Measurements from ENCODE around the gene ADGB.

ADGB gene

DNA sequence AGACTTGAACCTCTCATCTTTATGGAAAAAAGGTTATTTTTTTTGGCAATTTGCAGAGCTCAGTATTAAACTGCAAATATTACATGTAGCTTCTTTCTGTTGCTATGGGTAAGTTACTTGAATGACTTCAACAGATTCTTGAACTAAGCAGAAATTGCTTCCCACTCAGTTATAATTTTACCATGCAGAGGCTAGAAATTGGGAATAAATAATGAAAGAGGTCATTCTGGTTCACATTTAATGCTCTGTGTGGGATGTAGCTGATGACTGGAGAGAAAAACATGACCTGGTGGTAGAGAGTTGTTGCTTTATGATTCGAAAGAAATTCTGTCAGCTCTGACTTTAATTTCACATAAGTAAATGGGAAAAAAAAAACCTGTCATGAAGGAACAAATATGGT, 16.8 kb upstream of the ADGB start:
- TF ChIP-seq, protein P1, sequence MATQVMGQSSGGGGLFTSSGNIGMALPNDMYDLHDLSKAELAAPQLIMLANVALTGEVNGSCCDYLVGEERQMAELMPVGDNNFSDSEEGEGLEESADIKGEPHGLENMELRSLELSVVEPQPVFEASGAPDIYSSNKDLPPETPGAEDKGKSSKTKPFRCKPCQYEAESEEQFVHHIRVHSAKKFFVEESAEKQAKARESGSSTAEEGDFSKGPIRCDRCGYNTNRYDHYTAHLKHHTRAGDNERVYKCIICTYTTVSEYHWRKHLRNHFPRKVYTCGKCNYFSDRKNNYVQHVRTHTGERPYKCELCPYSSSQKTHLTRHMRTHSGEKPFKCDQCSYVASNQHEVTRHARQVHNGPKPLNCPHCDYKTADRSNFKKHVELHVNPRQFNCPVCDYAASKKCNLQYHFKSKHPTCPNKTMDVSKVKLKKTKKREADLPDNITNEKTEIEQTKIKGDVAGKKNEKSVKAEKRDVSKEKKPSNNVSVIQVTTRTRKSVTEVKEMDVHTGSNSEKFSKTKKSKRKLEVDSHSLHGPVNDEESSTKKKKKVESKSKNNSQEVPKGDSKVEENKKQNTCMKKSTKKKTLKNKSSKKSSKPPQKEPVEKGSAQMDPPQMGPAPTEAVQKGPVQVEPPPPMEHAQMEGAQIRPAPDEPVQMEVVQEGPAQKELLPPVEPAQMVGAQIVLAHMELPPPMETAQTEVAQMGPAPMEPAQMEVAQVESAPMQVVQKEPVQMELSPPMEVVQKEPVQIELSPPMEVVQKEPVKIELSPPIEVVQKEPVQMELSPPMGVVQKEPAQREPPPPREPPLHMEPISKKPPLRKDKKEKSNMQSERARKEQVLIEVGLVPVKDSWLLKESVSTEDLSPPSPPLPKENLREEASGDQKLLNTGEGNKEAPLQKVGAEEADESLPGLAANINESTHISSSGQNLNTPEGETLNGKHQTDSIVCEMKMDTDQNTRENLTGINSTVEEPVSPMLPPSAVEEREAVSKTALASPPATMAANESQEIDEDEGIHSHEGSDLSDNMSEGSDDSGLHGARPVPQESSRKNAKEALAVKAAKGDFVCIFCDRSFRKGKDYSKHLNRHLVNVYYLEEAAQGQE (IDR thresholded peaks at IDR 0.05; ENCODE audit: insufficient replicate concordance, low read depth) = no peak
- TF ChIP-seq, protein P2, sequence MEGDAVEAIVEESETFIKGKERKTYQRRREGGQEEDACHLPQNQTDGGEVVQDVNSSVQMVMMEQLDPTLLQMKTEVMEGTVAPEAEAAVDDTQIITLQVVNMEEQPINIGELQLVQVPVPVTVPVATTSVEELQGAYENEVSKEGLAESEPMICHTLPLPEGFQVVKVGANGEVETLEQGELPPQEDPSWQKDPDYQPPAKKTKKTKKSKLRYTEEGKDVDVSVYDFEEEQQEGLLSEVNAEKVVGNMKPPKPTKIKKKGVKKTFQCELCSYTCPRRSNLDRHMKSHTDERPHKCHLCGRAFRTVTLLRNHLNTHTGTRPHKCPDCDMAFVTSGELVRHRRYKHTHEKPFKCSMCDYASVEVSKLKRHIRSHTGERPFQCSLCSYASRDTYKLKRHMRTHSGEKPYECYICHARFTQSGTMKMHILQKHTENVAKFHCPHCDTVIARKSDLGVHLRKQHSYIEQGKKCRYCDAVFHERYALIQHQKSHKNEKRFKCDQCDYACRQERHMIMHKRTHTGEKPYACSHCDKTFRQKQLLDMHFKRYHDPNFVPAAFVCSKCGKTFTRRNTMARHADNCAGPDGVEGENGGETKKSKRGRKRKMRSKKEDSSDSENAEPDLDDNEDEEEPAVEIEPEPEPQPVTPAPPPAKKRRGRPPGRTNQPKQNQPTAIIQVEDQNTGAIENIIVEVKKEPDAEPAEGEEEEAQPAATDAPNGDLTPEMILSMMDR (IDR thresholded peaks at IDR 0.05; ENCODE audit: insufficient read depth, low read length) = no peak
- TF ChIP-seq SPI1 (IDR thresholded peaks at IDR 0.05; ENCODE audit: borderline replicate concordance, low read depth) (no peak), GABPA (IDR thresholded peaks at IDR 0.05; ENCODE audit: low read depth) (no peak), POLR2AphosphoS5 (IDR thresholded peaks at IDR 0.05; ENCODE audit: low read depth) (no peak)
- H3K4me3 ChIP-seq (replicated peaks; ENCODE audit: insufficient read depth, low read length) = no peak overlapping the region
- no peak for DNase-seq (ENCODE audit: low read depth in 1 of 2, low spot score in 1 of 2)
- no peak overlapping the region for H3K27ac ChIP-seq (replicated peaks)
- H3K27me3 ChIP-seq (ENCODE audit: insufficient read depth, poor library complexity, severe bottlenecking) = no peaks in the 10 kb centered on the region

DNA sequence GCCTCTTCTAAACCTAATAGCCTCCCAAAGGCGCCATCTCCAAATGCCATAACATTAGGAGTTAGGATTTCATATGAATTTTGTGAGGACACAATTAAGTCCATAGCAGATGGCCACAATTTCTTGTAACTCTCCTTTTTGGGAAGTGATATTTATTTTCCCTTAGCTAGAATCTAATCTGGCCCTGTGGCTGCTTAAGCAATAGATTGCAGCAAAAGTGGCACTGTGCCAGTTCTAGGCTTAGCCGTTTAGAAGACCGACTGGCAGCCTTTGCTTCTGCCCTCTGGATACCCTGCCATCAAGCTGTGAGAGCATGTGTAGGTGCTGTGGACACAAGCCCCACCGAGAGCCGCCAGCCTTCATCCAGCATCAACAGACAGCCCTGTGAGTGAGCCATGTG, 15.9 kb upstream of the ADGB start:
- DNase-seq (ENCODE audit: low read depth in 1 of 2, low spot score in 1 of 2) = peak; percentile 75 to 94
- H3K27me3 ChIP-seq (ENCODE audit: insufficient read depth, poor library complexity, severe bottlenecking) = no peaks in the 10 kb centered on the region
- H3K27ac ChIP-seq (replicated peaks) = no peak overlapping the region
- TF ChIP-seq GABPA (IDR thresholded peaks at IDR 0.05; ENCODE audit: low read depth) (no peak), POLR2AphosphoS5 (IDR thresholded peaks at IDR 0.05; ENCODE audit: low read depth) (peak; percentile 93), SPI1 (IDR thresholded peaks at IDR 0.05; ENCODE audit: borderline replicate concordance, low read depth) (peak; percentile 73)
- TF ChIP-seq, protein P2 (IDR thresholded peaks at IDR 0.05; ENCODE audit: insufficient read depth, low read length) = no peak
- TF ChIP-seq, protein P1 (IDR thresholded peaks at IDR 0.05; ENCODE audit: insufficient replicate concordance, low read depth) = no peak
- H3K4me3 ChIP-seq (replicated peaks; ENCODE audit: insufficient read depth, low read length) = no peak overlapping the region

DNA sequence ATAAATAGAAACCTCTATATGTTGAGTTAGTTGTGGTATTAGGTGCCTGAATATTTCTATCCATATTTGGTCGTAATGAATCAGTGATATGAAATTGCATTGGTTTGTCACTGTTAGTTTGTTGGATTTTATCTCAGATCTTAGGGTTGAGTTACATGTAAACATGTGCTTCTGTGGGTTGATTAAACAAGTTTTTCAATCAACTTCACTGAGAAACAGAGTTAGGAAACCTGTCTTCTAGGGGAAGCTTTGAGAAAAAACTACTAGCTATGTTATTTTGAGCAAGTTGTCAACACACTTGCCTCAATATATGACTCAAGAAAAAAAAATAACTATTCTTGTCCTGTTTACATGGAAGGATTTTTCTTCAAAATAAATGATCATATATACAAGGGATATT, 14.8 kb upstream of the ADGB start:
- no peak for TF ChIP-seq SPI1 (IDR thresholded peaks at IDR 0.05; ENCODE audit: borderline replicate concordance, low read depth)
- no peak for TF ChIP-seq GABPA (IDR thresholded peaks at IDR 0.05; ENCODE audit: low read depth)
- TF ChIP-seq POLR2AphosphoS5 (IDR thresholded peaks at IDR 0.05; ENCODE audit: low read depth) = no peak
- TF ChIP-seq, protein P1 (IDR thresholded peaks at IDR 0.05; ENCODE audit: insufficient replicate concordance, low read depth) = no peak
- H3K27ac ChIP-seq (replicated peaks) = no peak overlapping the region
- no peak overlapping the region for H3K4me3 ChIP-seq (replicated peaks; ENCODE audit: insufficient read depth, low read length)
- H3K27me3 ChIP-seq (ENCODE audit: insufficient read depth, poor library complexity, severe bottlenecking) = no peaks in the 10 kb centered on the region
- DNase-seq (ENCODE audit: low read depth in 1 of 2, low spot score in 1 of 2) = no peak
